NCI-H345 treated with DMSO at 0.1 percent for 48 hours (cell line): ENCODE data around the gene KLLN.
"Not testable (repeated sequence)": the region's sequence is repeated elsewhere in the genome, so short reads cannot be mapped to it uniquely, and the experiment has no call there.

Experiments used
- DNase-seq: peaks from one replicate; lab custom pipeline; 2025; ENCODE audit not compliant: unreplicated experiment; lab: John Stamatoyannopoulos, UW

KLLN gene

DNA sequence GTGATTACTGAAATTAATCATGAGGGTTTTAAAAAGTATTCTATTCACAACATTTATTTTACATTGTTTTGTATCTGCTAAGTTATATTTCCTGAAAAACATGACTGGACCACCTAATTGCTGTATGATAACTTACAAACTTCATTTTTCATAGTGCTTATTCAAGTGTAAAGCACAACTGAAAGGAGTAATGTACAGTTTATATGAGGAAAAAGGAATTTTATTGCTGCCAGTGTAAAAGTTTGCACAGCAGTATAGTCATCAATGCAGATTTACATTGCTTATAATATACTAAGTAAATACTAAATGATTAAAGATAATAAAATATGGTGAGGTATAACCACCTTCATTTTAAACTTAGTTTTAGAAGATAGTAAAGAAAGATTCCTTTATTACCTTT, 4.1 kb upstream of the KLLN start:
- no peak for DNase-seq

DNA sequence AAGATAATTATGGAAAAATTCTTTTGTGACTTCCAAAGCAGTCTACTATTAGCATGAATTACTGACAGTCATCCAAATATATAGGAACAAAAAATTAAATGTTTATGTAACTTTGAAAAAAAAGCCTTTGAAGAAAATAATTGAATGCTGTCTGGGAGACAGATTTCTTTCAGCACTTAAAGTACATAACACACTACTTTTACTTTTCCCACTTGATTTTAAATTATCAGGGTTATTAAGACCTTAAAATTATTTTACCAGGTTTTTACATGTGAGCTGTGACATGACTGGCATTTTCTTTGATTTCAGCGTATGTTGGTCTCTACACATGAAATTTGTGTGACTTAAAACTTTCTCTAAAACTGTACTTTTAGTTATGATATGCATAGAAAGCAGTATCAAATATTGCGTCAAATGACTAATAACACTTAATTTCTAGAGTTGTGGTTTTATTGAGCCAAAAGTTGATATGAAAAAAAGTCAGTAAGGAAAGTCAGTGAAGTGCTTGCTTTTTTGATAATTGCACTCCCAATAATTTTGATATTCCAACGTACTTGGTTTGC, 3.2 kb upstream of the KLLN start:
- DNase-seq: no peak

DNA sequence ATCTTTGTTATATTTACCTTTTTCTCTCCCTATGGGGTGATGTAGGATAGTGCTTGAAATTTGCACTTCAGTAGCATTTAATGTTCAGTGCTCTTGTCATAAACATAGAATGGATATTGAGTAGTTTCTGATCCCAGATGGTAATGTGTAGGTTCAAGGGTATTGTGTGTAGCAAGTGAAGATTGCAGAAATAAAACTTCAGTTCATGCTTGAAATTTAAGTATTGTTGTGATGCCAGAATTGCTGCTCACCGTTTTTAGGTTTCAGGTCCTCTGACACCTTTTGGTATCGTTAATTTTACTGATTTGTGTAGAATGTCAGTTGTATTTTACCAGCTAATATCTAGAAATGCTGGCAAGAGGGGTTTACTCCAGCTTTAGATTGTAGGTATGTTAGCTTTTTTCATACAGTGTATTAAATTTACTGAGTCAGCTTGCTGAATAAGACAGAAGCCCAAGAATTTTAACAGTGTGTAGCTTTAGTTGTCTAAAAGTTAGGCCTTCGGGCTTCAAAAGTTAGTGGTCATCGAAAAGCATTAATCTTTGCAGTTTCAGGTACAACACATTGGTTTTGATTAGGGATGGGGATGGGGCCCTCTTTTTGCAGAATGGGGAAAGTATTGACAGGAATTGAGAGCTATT, 2.0 kb upstream of the KLLN start:
- DNase-seq: no peak

DNA sequence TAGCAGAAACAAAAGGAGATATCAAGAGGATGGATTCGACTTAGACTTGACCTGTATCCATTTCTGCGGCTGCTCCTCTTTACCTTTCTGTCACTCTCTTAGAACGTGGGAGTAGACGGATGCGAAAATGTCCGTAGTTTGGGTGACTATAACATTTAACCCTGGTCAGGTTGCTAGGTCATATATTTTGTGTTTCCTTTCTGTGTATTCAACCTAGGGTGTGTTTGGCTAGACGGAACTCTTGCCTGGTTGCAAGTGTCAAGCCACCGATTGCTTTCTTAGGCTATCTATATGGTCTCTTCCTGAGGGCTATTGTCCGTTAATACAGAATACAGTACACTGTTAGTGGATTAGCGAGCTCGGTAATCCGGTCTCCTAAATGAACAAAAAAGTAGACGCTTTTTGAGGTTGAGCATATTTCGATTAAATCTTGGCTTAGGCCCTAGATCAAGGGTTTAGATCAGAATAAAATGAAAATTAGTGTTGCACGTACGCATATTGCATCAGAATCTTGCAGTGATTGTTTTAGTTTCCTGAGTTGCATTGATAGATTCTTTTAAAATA, 1.2 kb upstream of the KLLN start:
- no peak for DNase-seq

DNA sequence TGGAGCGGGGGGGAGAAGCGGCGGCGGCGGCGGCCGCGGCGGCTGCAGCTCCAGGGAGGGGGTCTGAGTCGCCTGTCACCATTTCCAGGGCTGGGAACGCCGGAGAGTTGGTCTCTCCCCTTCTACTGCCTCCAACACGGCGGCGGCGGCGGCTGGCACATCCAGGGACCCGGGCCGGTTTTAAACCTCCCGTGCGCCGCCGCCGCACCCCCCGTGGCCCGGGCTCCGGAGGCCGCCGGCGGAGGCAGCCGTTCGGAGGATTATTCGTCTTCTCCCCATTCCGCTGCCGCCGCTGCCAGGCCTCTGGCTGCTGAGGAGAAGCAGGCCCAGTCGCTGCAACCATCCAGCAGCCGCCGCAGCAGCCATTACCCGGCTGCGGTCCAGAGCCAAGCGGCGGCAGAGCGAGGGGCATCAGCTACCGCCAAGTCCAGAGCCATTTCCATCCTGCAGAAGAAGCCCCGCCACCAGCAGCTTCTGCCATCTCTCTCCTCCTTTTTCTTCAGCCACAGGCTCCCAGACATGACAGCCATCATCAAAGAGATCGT, 690 bp upstream of the KLLN start:
- not testable (repeated sequence) for DNase-seq

DNA sequence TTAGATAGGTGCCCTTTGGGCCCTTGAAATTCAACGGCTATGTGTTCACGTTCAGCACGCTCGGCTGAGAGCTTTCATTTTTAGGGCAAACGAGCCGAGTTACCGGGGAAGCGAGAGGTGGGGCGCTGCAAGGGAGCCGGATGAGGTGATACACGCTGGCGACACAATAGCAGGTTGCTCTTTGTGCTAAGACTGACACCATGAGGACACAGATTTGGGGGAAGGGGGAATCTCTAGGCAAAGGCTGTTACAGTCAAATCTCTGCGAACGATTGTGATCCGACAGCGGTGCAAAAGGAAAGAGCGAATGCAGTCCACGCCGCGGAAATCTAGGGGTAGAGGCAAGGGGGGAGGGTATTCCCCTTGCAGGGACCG, 667 bp downstream of the KLLN start:
- DNase-seq: no peak

DNA sequence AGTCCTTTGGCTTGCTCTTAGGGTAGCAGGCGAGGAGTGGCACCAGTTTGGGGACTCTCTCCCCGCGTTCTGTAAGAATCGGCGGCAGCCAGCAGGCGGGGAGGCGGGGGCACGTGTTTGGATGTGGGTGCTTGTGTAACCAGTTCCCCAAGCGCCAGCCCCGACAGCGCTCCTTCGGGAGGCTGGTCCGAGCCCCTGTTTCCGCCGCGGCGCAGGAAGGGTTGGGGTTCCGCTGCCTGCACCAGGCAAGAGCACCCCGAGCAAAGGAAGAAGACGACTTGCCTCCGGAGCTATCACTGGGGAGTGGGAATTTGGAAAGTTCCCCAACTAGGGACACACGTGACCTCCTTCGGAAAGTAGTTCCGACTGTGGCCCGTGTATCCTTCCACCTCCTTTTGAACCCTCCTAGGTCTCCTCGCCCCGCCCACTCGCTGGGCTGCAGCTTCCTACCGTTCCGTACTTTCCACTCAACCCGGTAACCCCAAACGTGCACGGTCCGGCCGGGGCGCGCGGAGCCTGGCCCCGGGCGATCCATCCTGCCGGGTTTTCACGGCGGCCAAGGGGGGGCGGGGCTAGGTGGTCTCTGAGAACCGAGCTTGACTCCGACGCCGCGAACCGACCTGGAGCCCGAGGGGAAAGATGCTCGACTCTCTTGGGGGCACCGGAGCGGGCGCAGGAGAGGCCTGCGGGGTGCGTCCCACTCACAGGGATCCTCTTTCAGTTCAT, 1.2 kb downstream of the KLLN start:
- DNase-seq: no peak

DNA sequence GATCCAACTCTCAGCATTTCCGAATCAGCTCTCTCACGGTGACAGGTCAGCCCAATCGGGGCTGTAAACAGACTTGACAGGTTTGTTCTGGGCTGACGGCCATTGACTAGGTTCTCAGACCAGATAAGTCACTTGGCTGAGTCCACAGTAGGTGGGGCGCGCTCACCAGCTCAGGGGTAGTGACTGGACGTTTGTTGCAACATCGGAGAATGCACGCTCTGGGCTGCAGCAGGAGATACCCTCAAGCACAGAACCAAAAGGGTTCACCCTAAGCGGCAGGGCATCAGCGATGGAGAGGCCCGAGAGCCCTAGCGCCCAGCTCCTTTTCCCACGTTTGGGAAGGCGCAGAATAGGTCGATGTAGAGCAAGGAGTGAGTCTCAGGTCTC, 1.8 kb downstream of the KLLN start:
- no peak for DNase-seq

DNA sequence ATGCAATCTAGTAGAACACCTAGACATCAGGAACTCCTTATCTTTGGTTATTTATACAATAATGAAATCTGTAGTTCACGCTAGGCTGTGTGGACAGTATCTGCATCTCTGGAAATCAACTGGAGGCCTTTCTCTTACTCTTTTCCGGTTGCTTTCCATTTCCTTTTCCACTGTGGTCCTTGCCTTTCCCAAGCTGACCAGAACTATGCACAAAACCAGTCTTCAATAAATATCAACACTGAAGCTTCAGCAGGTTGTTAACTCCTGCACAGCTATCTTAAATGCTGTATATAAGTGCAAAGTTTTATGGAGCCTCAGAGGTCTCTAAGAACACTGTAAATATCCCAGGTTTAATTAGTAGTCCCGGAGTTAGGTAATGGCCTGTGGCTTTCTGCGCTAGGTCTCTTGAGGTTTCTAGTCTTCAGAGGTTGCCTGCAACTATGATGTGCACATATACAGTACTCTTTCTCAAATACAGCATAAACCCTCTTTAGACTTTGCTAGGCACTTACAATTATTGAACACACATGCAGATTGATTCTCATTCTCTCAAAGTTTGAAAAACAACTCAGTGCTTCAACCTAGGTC, 2.4 kb downstream of the KLLN start:
- DNase-seq: no peak

DNA sequence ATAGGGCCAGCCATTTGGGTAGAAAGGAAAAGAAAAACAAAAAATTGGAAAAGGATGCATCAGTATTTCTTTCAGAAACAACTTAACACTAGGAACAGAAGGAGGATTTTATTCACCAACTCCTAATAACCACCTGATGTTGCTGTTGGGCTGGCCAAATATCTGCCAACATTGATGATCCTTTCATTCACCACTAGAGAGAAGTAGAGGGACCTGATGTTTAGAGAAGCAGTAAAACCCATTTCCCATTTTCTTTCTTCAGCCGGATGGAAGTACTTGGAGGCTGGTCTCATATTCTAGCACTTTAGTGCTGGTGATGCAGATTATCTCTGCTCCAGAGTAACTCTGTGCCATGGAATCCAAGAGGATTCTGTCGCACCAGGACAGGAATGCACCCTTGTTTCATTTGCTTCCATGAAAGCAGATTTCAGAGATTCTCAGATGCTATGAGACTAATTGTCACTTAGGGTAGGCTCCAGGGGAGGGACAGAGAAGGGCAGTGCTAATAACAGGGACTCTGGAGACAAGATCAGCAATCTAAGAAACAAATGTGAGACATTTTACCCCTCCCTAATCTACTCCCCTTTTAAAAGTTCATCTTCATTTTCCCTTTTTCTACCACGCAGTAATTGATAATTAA, 3.1 kb downstream of the KLLN start:
- peak; percentile 16 for DNase-seq

DNA sequence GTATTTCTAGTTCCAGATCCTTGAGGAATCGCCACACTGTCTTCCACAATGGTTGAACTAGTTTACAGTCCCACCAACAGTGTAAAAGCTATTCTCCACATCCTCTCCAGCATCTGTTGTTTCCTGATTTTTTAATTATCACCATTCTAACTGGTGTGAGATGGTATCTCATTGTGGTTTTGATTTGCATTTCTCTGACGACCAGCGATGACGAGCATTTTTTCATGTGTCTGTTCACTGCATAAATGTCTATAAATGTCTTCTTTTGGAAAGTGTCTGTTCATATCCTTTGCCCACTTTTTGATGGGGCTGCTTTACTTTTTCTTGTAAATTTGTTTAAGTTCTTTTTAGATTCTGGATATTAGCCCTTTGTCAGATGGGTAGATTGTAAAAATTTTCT, 7.7 kb downstream of the KLLN start:
- DNase-seq: not testable (repeated sequence)

DNA sequence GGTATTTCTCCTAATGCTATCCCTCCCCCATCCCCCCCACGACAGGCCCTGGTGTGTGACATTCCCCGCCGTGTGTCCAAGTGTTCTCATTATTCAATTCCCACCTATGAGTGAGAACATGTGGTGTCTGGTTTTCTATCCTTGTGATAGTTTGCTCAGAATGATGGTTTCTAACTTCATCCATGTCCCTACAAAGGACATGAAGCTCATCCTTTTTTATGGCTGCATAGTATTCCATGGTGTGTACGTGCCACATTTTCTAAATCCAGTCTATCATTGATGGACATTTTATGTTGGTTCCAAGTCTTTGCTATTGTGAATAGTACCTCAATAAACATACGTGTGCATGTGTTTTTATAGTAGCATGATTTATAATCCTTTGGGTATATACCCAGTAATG, 8.1 kb downstream of the KLLN start:
- not testable (repeated sequence) for DNase-seq

DNA sequence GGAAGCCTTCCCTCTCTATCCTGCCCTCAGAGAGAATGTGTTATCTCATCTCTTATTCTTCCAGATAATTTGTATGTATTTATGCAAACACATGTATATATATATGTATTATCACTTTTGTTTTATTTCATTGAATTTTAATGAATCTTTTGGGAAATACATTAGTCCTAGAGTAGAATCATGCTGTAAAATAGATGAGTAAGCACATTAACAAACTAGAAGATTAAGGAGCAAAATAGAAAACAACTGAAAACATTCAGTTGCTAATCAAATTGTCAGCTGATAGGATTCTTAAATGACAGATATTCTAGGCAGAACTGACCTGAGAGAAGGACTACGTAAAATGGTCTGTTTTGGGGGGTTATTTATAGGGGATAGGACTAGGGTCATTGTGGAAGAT, 11.2 kb downstream of the KLLN start:
- DNase-seq: no peak

DNA sequence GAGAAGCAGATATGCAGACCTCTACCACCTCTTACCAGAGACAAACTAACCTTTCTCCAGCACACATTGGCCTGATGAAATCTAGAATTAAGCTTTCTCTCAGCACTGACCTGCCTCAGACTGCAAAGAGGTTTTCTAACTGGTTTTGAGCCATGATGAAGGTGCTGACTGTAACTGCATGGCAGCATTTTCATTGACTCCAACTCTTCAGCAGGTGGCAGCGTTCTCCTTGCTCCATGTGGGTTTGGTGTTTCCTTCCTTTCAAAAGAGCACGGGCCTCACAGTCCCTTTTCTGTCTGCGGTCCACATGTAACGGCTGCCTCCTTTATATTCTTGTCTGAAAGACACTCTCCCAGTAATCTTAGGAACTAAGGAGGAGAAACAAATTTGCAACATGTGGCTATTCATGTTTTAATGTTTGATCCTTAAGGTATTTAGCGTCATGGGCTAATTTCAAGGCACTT, 12.6 kb downstream of the KLLN start:
- DNase-seq: peak; percentile 23

DNA sequence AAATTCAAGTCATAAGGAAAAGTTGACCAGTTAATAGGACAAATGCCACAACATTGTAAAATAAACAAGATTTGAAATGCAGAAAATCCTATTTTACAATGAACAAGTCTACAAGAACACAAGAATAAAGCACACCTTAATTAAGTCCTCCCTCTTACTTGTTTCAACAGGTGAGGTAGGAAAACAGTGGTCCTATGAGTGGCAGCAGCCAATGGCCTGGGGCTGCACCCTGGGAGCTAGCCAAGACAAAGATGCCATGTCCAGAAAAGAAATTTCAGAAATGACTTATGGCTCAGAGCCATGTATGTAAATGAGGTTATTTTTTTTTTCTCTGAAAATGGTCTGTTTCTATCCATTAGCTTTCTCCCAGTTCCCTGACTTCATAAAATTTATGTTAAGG, 14.3 kb downstream of the KLLN start:
- DNase-seq: no peak

DNA sequence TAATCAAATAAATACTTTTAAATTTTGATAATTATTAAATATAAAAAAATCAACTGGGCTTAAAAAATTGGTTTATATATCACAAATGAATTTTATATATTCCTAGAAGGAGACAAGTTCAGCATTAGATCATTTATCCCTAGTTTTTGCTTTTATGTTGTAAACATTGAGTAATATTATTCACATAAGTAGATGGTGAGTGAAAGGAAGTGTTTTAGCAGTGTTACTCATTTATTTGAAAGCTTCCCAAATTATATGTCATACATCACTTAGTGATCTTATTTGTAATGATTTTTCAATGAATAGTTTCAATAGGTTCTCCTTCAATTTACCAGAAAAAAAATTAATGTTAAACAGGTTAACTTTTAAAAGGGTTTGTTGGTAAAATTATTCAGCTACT, 15.8 kb downstream of the KLLN start:
- DNase-seq: no peak

DNA sequence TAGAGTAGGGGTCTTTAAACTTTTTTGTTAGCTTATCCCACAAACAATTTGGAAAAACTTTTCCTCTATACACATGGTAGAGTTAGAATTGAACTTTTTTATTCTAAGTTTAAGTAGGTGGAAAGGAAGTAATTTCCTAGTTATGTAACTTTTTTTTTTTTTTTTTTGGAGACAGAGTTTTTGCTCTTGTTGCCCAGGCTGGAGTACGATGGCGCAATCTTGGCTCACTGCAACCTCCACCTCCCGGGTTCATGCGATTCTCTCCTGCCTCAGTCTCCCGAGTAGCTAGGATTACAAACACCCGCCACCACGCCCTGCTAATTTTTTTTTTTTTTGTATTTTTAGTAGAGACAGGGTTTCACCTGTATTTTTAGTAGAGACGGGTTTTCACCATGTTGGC, 16.6 kb downstream of the KLLN start:
- not testable (repeated sequence) for DNase-seq

DNA sequence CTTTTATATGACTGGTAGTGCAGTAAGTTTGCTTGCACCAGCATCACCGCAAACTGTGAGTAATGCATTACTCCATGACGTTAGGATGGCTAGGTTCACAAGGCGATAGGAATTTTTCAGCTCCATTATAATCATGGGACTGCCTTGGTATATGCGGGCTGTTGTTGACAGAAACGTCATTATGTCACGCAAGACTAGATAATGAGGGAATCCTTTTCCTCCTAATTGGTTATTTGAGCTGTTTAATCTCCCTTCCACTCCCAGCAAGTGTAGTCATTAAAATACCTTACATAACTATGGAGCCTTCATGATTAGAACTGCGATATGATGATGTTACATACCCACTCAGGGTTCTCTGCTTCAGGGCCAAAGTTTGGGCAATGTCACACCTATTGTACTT, 17.3 kb downstream of the KLLN start:
- no peak for DNase-seq

DNA sequence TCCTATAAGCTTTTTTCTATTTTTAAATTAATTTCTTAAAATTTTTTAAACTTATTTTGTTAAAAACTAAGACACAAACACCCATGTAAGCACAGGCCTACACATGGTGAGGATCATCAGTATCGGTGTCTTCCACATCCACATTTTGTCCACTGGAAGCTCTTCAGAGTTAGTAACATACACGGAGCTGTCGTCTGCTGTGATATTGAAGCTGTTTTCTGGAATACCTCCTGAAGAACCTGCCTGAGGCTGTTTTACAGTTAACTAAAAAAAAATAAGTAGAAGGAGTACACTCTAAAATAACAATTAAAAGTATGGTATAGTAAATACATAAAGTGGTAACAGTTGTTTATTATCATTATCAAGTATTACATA, 17.7 kb downstream of the KLLN start:
- DNase-seq: no peak

DNA sequence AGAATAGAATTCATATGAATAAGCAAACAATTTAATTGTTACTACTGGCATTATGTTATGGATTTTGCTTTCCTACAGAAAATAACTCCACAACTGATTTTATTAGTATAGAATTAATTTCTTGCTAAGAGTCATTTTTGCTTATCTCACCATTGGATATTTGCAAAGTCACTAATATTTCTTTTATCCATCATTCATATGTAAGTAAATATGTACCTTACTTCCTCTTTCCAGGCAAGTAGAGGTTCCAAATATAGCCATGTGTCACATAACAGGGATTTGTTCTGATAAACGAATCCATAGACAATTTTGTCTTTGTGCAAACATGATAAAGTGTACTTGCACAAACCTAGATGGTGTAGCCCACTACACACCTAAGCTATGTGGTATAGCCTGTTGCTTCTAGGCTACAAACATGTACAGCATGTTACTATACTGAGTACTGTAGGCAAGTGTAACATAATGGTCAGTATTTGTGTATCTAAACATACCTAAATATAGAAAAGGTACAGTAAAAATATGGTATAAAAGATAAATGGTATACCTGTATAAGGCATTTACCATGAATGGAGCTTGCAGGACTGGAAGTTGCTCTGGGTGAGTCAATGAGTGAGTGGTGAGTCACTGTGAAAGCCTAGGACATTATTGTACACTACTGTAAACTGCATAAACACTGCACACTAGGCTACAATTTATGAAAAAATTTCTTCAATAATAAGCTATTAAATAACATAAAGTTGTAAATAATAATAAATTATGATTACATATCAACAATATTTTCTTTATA, 18.3 kb downstream of the KLLN start:
- DNase-seq: no peak
